Measurements from ENCODE around the gene HMCN1.
"Not testable (repeated sequence)": the region's sequence is repeated elsewhere in the genome, so short reads cannot be mapped to it uniquely, and the experiment has no call there.

Gene HMCN1

DNA sequence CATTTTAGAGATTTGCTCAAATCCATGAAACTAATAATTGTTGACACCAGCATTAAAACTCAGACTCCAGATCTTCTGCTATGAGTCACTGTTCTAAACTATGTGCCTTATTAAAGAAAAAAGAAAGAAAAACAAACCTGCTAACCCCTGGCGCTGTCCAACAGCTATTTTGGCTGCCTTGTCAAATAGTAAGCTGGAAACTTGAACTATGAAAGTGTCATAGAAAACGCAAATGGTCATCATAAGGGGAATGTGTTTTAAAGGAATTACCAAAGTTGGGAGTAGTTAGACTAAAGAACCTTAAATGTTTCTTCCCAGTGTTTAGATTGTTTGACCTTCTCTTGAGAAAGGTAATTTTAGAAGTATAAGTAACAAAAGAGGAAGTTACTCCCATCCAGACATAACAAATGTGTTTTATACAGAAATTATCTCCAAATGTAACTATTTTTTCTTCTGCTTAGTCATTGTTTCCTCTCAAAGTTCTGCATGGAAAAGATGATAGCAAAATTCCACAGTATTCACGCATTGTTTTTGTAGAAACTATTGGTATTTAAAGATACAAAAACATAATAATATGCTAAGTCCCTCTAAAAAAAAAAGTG lies 368.5 kb downstream of the HMCN1 start:
- no peak for DNase-seq

DNA sequence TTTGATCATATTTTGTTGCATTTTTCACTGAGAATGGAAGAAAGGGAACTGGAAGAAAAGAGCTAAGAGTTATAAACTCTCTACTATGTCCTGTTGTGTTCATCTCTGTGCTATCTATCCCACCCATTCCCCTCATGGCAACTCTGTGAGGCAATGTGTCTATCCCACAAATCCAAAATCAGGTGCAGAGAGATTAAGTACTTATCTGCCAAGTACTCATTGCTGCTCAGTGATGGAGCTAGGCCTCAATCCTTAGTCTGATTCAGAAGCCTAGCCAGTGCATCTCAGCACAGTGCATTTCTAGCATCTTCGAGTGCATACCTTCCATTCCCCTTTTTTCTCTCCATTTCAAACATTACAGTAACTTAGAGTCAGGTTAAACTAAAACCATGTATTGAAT lies 370.3 kb downstream of the HMCN1 start:
- DNase-seq, result no peak

DNA sequence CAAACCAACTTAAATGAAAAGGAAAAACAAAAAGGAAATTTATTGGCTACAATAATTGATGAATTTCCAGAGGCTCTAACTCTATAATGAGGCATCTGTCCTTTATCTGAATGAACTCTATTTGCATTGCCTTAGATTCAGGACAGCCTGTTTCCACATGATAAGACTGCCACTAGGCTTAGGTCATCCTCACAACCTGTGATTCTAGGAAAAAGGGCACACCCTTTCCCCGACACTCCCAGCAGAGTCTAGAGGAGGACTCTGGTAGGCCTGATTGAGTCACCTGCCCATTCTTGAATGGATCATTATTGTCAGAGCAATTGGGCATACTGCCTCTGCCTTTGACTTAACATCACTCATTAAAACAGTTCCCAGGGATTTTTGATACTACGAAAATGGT lies 378.1 kb downstream of the HMCN1 start:
- no peak for DNase-seq

DNA sequence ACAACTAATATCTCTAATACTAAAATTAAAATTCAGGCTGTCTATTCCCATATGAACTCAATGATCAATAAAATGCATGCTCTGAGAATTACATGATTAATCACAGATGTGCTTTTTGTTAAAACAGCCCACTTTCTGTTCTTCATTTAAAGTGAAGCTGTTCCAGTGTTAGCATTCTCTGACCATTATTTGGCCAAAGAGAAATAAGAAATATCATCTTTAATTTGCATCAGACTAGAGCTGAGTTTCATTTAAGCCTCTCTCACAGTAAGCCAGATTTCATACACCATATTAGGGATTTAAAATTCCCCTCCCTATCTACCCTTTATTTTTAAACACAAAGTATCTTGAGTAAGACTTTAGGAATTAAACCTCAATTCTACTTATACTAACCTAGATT lies 379.3 kb downstream of the HMCN1 start:
- no peak for DNase-seq

DNA sequence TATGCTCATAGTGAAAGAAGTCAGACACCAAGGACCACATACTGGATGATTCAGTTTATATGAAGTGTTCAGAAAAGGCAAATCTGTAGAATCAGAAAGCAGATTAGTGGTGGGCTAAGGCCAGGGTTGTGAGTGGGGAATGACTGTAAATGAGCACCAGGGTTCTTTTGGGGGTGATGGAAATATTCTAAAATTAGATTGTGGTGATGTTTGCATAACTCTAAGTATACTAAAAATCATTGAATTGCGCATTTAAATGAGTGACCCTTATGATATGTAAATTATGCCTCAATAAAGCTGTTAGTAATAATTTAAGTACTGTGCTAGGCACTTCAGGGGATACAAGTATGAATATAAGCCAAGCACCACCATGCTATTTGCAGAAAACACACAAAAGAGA lies 384.5 kb downstream of the HMCN1 start:
- DNase-seq, result no peak

DNA sequence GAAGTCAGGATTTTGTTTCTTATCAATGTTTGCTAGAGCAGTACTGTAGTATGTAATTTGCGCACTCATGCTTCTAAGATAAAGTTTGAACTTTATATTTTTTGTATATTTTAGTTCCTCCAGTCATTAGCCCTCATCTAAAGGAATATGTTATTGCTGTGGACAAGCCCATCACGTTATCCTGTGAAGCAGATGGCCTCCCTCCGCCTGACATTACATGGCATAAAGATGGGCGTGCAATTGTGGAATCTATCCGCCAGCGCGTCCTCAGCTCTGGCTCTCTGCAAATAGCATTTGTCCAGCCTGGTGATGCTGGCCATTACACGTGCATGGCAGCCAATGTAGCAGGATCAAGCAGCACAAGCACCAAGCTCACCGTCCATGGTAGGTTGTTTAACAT lies 388.6 kb downstream of the HMCN1 start:
- no peak for DNase-seq

DNA sequence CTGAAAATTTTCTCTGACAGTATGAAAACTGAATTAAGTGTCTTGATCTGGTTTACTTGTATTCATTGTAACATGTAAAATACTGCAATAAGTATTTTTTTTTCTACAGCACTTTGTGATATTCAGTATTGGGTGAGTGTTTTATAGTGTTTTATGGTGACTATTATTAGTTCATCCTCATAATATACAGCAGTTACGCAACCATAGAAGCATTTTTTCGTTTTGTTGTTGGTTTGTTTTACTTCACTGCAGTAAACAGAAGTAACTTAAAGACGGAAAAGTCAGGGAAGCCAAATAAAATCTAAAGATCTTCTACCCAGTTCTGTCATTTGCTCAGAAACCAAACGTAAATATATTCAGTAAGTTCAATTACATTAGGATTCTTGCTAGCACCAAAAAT lies 390.8 kb downstream of the HMCN1 start:
- DNase-seq, result no peak

DNA sequence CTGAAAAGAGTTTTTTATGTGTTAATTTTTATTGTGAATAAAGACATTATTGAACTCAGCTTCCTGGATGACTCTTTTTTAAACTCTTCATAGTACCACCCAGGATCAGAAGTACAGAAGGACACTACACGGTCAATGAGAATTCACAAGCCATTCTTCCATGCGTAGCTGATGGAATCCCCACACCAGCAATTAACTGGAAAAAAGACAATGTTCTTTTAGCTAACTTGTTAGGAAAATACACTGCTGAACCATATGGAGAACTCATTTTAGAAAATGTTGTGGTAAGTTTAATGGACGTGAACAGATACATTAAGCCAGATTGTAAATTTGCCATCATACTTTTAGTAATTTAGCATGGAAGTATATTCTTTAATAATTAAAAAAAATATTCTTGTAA lies 391.3 kb downstream of the HMCN1 start:
- DNase-seq, result no peak

DNA sequence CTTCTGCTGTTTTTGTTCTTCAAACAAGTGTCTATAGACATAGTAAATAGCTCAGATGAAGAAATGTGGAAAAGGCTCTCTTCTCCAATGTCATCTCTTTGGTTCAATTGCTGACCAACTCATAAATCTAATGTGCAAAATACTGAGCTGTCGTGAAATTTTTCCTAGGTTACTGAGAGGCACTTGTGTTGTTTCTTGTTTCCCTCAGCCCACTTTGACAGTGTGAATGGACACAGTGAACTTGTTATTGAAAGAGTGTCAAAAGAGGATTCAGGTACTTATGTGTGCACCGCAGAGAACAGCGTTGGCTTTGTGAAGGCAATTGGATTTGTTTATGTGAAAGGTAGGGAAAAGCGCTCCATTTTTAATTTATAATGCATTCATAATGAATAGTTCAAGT lies 395.6 kb downstream of the HMCN1 start:
- no peak for DNase-seq

DNA sequence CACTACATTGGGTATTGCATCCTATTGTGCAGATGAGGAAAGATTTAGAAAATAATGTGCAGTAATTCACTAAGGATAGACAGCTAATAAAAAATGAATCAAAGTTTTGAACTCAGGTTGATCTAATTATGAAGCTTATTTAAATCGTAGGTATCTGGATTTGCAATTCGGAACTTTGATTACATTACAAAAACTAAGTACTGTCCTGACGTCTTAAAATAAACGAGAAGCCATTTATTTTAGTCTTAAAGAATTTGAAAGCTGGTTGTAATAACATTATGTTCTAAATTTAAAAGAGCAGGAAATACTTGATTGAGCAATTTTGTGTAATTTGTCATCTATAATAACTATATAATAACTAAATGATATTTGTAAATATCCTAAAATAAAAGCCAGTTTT lies 404.9 kb downstream of the HMCN1 start:
- DNase-seq, result no peak

DNA sequence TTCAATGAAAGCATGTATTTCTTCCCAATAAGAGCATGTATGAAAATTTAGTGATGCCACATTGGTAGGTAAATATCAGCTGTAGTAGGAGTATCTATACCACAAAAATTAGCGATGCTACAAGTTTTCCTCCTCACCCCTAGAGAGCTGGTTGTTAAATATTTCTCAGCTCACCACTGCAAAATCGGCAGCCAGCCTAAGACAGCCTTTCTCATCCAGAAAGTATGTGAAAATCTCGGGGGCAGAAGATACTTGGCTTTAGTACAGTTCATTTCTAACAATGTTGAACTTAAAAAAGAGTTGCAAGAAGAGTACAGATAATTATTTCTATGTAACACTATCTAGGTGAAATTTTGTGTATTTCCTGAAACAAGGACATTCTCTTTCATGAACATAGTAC lies 405.5 kb downstream of the HMCN1 start:
- DNase-seq, result no peak

DNA sequence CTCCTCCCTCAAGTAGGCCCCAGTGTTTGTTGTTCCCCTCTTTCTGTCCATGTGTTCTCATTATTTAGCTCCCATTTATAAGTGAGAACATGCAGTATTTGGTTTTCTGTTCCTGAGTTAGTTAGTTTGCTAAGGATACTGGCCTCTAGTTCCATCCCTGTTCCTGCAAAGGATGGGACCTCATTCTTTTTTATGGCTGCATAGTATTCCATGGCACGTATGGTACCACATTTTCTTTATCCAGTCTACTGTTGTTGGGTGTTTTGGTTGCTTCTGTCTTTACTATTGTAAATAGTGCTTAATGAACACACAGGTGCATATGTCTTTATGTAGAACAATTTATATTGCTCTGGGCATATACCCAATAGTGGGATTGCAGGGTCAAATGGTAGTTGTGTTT lies 408.0 kb downstream of the HMCN1 start:
- no peak for DNase-seq

DNA sequence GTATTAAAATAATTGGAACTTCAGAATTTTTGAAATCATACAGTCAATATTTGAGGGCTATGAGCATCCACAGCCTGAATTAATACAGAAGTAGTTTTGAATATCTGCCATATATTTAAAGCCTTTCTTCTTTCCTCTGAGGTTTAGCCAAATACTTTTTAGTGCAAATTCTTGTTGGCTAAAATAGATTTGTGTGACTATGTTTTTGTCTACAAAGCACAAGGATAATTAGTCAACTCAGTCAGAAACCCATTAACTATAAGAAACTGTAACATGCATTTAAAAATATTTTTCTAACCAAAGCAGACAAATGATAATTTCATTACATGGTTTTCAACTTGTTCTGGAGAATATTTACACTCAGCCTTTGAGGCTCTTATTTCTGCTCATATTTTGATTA lies 408.7 kb downstream of the HMCN1 start:
- no peak for DNase-seq

DNA sequence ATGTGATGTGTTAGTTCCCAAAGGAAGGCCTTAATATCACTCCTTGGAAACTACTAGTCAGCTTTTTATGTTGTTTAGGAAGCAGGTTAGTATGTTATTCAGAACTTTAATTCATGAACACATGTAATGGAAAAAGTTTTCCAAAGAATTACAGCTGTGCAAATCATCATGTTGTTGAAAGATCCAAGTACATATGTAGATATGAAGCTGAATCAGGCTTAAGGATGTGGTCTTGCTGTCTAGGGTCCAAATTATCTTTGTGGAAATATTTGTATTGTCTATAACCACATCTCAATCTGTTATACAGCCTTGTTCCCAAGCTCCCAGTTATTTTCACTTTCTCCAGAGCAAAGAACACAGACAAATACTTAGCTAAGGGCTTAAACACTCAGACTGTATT lies 409.3 kb downstream of the HMCN1 start:
- DNase-seq, result no peak

DNA sequence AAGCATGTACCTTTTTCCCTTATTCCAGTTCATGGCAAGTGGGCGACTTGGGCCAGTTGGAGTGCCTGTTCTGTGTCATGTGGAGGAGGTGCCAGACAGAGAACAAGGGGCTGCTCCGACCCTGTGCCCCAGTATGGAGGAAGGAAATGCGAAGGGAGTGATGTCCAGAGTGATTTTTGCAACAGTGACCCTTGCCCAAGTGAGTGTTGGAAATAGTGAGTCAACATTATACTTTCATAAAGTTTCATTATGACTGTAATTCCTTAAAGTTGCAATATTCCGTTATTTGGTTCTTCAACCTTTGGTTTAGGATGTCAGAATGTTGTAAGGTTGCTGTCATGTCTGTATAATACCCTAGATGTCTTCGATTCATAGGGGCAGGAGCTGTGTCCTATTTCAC lies 410.3 kb downstream of the HMCN1 start:
- no peak for DNase-seq

DNA sequence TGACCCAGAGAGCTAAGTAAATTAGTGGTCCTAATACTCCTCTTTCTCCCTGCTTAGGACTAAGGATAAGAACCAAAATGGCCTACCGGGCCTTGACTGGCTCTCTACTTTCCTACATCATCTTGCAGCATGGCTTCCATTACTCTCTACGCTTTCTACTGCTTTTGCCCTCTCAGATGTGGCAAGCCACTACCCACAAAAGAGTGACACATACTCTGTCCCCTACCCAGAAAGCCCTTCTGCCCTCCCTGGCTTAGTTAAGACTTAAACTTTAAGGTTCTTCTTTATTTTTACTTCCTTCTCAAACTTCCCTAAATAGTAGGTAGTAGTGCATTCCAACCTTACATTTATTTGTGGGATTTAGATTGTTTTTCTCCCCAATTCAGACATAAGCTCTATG lies 412.8 kb downstream of the HMCN1 start:
- DNase-seq, result no peak

DNA sequence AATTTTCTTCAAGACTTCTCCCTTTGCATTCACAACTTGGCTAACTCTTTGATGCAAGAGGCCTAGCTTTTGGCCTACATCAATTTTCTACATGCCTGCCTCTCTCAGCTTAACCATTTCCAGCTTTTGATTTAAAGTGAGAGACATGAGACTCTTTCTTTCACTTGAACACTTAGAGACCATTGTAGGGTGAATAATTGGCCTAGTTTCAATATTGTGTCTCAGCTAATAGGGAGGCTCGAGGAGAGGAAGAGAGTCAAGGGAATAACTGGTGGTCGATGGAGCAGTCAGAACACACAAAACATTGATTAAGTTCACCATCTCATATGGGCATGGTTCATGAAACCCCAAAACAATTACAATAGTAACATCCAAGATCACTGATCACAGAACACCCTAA lies 415.4 kb downstream of the HMCN1 start:
- no peak for DNase-seq

DNA sequence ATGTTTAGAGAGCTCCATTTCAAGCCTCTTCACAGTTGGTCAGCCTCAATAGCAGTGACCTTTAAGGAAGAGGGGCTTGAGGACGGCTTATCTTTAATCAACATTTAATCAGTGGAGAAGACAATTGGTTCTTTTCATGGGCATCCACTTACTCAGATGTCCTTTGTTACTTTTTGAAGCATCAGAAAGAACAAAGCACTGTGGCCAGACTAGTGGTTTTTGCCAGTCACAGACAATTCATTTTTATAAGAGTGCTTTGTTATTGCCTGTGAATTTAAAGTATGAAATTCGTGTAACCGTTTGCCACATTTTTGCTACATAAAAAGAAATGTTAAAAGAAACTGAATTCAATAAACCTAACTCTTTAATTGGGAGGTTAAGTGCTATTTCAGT lies 418.0 kb downstream of the HMCN1 start:
- DNase-seq, result no peak

DNA sequence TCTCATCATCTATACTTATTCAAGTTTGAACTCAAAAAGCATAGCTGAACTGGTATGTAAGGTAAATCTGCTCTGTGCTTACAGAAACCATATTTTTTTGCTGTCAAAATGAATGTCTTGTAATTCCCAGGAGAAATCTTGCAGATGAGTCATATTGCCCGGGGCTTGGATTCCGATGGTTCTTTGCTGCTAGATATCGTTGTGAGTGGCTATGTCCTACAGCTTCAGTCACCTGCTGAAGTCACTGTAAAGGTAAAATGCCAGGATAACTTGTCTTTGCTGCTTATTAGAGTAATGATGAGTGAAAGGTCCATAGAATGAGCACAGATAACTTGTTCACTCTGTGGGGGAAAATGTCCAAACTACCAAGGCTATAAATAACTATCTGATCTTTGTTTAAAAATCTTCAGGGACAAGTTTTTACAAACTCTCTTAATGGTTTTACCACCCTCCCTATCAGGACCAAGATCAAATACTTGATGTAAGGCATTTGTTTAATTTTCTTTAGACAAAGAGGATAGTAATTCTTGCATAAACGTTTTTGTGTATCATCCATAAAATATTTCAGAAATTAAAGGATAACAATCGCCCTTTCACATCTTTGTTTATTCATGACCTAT lies 418.5 kb downstream of the HMCN1 start:
- DNase-seq, result no peak

DNA sequence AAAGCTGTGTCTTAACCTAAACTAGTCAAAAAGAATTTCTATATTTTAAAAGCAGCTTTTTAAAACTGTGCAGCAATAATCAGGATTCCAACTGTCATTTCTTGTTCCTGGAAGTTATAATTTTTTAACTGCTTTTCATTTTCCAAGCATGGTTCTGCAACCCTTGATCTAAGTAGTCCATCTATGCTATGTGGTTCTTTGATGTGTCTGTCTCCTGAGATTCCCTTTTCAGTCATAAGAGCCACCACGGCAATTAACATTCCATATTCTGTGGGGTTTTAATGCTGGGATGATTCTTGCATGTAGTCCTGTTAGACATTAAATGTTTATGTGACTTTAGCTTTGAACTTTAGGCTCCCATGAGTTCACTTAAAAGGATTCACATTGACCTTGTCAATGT lies 420.5 kb downstream of the HMCN1 start:
- DNase-seq, result no peak

DNA sequence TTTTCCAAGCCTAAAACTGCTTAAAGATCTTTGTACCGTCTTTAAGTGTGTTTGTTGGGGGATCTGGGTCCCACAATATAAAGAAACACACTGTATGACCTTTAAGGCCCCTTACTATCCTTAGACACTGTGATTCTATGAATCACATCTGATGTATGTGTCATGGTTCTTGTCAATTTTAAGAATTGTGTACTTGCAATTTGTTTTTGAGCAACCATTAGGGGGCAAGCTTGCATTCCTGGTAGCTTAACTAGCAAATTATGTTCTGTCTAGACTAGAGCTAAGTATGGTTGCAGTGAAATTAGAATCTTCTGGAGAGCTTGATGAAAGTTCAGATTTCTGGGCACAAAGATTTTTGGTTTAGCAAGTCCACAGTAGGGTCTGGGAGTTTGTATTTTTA lies 421.4 kb downstream of the HMCN1 start:
- DNase-seq, result peak; percentile 58

DNA sequence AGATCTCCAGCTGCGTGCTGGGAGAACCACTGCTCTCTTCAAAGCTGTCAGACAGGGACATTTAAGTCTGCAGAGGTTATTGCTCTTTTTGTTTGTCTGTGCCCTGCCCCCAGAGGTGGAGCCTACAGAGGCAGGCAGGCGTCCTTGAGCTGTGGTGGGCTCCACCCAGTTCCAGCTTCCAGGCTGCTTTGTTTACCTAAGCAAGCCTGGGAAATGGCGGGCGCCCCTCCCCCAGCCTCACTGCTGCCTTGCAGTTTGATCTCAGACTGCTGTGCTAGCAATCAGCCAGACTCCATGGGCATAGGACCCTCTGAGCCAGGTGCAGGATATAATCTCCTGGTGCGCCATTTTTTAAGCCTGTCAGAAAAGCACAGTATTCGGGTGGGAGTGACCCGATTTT lies 428.7 kb downstream of the HMCN1 start:
- DNase-seq, result not testable (repeated sequence)

DNA sequence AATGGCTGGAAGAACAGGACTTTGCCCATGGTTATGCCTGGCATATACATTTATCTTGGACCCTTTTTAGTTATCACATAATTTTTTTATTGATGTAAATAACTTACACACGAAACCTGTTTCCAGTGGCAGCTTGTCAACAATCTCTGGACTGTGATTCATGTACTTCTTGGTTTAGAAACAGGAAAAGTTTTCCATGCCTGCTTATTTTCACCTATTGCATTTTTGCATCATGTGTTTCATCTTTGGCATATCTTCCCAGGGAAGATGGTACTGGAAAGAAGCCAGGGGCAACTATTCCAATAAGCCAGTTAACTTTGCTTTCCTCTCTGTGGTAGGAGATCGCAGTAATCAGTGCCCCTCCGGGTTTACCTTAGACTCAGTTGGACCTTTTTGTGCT lies 430.6 kb downstream of the HMCN1 start:
- DNase-seq, result no peak

DNA sequence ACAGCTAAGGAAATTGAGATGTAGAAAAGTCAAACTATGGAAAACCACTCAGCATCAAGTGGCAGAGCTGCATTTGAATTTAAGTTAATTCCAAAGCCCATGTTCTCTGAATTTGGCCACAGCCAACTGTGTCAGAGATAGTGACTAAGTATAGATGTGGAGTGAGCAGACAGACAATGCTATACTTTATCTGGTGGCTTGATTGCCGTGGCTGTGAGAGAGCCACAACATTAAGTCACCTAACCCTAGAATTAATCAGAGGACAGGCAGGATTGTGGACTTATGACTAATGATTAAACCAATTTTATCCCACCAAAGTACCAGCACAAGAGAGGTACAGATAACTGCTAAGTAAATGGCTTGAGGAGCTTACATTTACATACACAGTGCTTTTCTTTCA lies 431.1 kb downstream of the HMCN1 start:
- no peak for DNase-seq

DNA sequence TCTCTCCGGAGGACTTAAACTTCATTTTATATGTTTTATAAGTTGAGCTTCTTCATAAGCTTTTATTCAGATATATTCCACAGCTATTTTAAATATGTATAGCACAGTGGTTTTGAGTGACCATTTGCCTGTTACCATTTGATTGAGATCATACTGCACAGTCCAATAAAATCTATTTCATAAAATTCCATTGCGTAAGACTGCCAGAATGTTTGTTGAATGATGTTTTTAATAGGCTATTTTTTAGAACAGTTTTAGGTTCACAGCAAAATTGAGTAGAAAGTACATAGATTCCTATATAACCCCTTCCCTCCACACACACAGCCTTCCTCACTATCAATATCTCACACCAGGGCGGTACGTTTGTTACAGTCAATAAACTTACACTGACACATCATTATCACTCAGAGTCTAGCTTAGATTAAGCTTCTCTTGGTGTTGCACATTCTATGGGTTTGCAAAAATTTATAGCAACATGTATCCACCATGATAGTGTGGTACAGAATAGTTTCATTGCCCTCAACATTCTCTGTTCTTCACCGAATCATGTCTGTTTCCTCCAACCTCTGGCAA lies 433.0 kb downstream of the HMCN1 start:
- no peak for DNase-seq
